Effector memory CD4-positive, alpha-beta T cell (primary cell): ENCODE measurements around the gene EHMT2.
"Not testable (repeated sequence)": the region's sequence is repeated elsewhere in the genome, so short reads cannot be mapped to it uniquely, and the experiment has no call there.

Experiments used
- DNase-seq, 3 donors: peaks; one replicate each; pipeline ENCODE4 v3.0.0-alpha.2; 2020
- H3K27ac ChIP-seq: 2 replicates; pipeline ENCODE4 v1.7.0; 2013; ENCODE audit warnings: mild to moderate bottlenecking, low read length, moderate library complexity; ENCODE audit not compliant: insufficient read depth, poor library complexity, severe bottlenecking
- H3K27me3 ChIP-seq: replicated peaks from 2 replicates; pipeline ENCODE4 v1.7.0; 2013; ENCODE audit warnings: mild to moderate bottlenecking, low read length; ENCODE audit not compliant: insufficient read depth, control insufficient read depth, poor library complexity, severe bottlenecking
- H3K36me3 ChIP-seq: 2 replicates; pipeline ENCODE4 v1.7.0; 2013; ENCODE audit warnings: mild to moderate bottlenecking, low read length, moderate library complexity; ENCODE audit not compliant: control insufficient read depth, insufficient read depth
- H3K4me1 ChIP-seq: 2 replicates; pipeline ENCODE4 v1.7.0; 2013; ENCODE audit warnings: low read length, mild to moderate bottlenecking; ENCODE audit not compliant: control insufficient read depth, insufficient read depth, poor library complexity, severe bottlenecking
- H3K4me3 ChIP-seq: 2 replicates; pipeline ENCODE4 v1.7.0; 2013; ENCODE audit warnings: low read length, low read depth, mild to moderate bottlenecking; ENCODE audit not compliant: insufficient read depth, poor library complexity, severe bottlenecking
- H3K9me3 ChIP-seq: 2 replicates; pipeline ENCODE4 v1.7.0; 2013; ENCODE audit warnings: mild to moderate bottlenecking, low read length, moderate library complexity; ENCODE audit not compliant: control insufficient read depth

Gene EHMT2

DNA sequence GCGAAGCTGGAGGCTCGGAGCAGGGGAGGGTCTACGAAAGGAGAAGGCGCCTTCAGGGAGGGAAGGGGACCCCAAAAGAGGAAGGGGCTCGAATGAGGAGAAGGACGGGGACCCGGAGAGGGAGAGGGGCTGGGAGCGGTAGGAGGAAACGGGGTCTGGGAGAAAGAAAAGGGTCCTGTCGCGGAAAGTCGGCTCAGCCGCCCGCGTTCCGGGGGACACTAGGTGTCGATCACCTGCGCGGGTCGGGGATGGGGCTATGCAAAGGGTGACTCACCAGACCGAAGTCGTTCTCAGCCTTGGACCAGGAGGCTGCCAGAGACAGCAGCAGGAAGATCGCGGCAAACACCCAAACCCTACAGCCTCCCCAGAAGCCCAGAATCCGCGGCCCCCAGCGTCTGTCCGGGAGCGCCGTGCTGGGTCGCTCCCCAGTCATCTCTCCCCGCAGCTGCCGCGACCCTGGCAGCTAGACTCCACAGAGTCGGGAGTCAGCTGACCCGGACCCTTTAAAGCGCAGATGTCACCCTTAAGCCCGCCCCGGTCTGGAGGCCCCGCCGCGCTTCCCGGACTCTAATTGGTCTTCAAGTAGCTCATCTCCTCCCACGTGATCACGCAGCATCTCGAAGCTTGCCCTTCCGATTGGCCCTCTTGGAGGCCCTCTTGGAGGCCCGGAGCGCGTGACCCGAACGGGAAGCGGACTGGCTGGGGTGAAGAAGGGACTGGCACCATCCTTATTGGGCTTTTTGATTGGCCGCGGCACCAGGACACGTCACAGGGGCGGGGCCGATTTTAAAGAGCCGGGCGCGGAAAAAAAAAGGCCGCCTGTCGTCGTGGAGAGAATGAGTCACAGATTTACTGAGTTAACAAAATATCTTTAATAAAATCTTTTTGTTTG is 34.9 kb downstream of the EHMT2 start, which contains the start of gene NEU1:
TSS of gene NEU1 (minus strand) at position 478 of the 892 bp plus-strand sequence. CDS start at position 433, 45 bp downstream.
- H3K27ac ChIP-seq: peak within 1 kb of the TSS; percentile 89
- H3K36me3 ChIP-seq: peaks cover 17% of the 10 kb centered on the region
- no peaks in the 10 kb centered on the region for H3K9me3 ChIP-seq
- peak; percentile 100 for DNase-seq
- H3K4me1 ChIP-seq: peaks cover 16% of the 10 kb centered on the region
- no peaks in the 10 kb centered on the region for H3K27me3 ChIP-seq
- peak within 1 kb of the TSS; percentile 78 for H3K4me3 ChIP-seq

DNA sequence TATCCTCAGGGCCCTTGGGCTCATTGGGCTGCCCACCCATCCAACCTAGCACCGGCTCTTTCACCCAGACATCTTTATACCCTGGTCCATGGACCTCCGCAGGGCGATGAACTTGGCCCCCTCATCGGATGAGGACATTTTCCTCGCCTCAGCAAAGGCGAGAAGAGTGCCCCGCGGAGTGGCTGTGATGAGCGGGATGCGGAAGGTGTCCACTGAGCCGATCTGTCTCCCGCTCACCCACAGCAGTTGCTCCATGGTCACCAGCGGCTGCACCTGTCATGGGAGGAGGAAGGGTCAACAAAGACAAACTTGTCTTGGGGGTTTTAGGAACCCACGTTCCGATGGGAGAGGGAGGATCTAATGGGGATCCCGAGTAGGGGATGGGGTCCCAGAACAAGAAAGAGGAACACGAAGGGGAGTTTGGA is 35.6 kb downstream of the EHMT2 start:
- DNase-seq: no peak
- Histone ChIP-seq H3K4me3 (peak overlapping the region; percentile 78), H3K4me1 (peaks cover 16% of the 10 kb centered on the region), H3K27ac (peak overlapping the region; percentile 89), H3K27me3 (no peaks in the 10 kb centered on the region), H3K36me3 (peaks cover 17% of the 10 kb centered on the region), H3K9me3 (no peaks in the 10 kb centered on the region)

DNA sequence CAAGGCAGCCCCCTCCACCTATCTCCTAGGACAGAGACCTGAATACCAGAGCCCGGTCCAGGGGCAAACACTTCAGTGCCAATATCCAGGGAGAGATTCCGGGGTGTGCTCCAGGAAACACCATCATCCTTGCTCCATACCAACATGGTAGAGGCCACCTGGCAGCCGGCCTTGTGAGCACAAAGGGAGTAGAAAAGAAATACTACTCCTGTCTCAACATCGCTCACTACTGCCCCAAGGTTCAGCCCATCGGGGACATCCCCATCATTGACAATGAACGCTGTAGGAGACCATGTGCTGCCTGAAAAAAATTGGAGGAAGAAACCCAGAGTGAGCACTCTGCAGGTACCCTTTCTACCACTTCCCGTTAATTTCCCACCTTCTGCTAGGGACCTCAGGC is 36.3 kb downstream of the EHMT2 start:
- Histone ChIP-seq H3K9me3 (no peaks in the 10 kb centered on the region), H3K4me3 (no peak overlapping the region), H3K27ac (no peak overlapping the region), H3K4me1 (peaks cover 16% of the 10 kb centered on the region), H3K27me3 (no peaks in the 10 kb centered on the region), H3K36me3 (peaks cover 17% of the 10 kb centered on the region)
- DNase-seq: no peak

DNA sequence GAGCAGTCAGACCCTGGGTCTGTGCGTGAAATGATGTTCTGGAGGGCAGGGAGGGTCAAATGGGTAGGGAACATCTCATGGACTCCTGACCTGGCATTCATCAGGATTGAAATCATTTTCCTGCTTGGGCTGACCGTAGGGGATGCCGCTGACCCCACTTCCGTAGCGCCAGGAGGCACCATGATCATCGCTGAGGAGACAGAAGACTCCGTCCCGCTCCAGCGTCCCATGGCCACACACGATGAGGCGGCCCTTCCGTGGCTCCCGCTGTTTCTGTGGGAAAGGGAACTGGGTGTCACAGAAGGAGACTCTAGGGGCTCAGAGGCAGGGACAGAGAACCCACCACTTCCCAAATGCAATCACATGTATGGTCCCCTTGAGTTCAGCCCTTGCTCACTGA is 37.1 kb downstream of the EHMT2 start:
- Histone ChIP-seq H3K36me3 (peaks cover 17% of the 10 kb centered on the region), H3K27me3 (no peaks in the 10 kb centered on the region), H3K9me3 (no peaks in the 10 kb centered on the region), H3K4me1 (peaks cover 16% of the 10 kb centered on the region), H3K27ac (no peak overlapping the region), H3K4me3 (no peak overlapping the region)
- no peak for DNase-seq

DNA sequence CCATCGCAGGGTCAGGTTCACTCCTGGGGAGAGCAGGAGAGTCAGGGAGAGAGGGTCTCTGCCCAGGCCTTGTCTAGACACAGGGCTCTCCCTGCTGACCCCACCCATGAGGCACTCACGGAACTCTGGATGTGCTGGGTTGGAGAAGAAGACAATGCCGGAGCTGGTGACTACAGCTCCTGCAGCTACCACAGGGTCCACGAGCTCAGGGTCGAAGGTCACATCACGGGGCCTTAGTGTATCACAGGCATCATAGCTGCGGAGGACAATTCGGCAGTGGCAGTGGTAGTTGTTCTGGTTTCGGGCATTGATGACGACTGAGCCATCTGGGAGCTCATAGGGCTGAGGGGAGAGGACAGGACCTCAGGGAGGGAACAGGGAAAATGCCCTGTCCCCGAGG is 37.6 kb downstream of the EHMT2 start:
- DNase-seq: no peak
- no peaks in the 10 kb centered on the region for H3K27me3 ChIP-seq
- peaks cover 16% of the 10 kb centered on the region for H3K4me1 ChIP-seq
- no peaks in the 10 kb centered on the region for H3K9me3 ChIP-seq
- no peak overlapping the region for H3K4me3 ChIP-seq
- peaks cover 17% of the 10 kb centered on the region for H3K36me3 ChIP-seq
- H3K27ac ChIP-seq: no peak overlapping the region

DNA sequence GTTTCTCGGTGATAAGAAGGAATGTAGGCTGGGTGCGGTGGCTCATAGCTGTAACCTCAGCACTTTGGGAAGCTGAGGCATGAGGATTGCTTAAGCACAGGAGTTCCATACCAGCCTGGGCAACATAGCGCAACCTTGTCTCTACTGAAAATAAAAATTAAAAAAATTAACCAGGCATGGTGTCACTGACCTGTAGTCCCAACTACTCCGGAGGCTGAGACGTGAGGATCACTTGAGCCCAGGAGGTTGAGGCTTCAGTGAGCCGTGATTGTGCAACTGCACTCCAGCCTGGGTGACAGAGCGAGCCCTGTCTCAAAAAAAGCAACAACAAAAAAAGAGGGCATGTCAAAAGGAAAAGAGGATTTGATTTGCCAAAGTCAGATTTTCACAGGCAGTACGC is 38.8 kb downstream of the EHMT2 start:
- no peaks in the 10 kb centered on the region for H3K27me3 ChIP-seq
- peaks cover 17% of the 10 kb centered on the region for H3K36me3 ChIP-seq
- H3K27ac ChIP-seq: no peak overlapping the region
- no peak for DNase-seq
- H3K4me3 ChIP-seq: no peak overlapping the region
- no peaks in the 10 kb centered on the region for H3K9me3 ChIP-seq
- peaks cover 10% of the 10 kb centered on the region for H3K4me1 ChIP-seq

DNA sequence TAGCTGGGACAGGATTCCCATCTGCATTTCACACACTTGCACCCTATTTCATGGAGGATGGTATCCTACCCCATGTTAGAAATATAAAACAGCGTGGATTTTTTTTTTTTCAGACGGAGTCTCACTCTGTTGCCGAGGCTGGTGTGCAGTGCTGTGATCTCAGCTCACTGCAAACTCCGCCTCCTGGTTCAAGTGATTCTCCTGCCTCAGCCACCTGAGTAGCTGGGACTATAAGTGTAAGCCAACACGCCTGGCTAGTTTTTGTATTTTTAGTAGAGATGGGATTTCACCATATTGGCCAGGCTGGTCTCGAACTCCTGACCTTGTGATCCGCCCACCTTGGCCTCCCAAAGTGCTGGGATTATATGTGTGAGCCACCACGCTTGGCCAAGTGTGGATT is 39.7 kb downstream of the EHMT2 start:
- not testable (repeated sequence) for H3K27ac ChIP-seq

DNA sequence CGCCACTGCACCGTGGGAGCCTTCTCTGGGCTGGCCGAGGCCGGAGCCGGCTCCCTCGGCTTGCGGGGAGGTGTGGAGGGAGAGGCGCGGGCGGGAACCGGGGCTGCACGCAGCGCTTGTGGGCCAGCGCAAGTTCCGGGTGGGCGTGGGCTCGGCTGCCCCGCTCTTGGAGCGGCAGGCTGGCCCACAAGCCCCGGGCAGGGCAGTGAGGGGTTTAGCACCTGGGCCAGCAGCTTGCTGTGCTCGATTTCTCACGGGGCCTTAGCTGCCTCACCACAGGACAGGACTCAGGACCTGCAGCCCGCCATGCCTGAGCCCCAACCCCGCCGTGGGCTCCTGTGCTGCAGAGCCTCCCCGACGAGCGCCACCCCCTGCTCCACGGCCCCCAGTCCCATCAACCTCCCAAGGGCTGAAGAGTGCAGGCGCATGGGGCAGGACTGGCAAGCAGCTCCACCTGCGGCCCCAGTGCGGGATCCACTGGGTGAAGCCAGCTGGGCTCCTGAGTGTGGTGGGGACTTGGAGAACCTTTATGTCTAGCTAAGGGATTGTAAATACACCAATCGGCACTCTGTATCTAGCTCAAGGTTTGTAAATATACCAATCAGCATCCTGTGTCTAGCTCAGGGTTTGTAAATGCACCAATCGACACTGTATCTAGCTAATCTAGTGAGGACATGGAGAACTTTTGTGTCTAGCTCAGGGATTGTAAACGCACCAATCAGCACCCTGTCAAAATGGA is 45.3 kb downstream of the EHMT2 start:
- not testable (repeated sequence) for H3K9me3 ChIP-seq, DNase-seq, H3K4me3 ChIP-seq, H3K27ac ChIP-seq, H3K27me3 ChIP-seq, H3K36me3 ChIP-seq, H3K4me1 ChIP-seq

More for the DNA sequence above, 39.7 kb downstream of the EHMT2 start:
- H3K9me3 ChIP-seq, H3K27me3 ChIP-seq, DNase-seq, H3K4me3 ChIP-seq, H3K4me1 ChIP-seq: not testable (repeated sequence)
- peaks cover 17% of the 10 kb centered on the region for H3K36me3 ChIP-seq

DNA sequence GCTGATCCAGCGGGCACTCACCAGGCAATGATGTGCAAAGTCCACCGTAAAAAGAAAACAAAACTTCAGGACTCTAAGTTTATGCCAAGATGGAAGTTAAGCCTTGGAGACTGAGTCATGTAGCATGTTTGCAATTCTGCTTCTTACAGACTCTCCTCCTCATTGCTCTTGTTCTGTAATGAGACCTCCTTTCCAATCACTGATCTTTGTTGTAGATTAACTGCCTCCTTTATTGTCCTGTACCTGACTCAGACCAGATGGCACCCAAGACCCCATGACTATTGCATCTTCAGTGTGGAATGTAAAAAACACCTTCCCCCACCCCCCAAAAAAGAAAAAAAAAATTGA is 46.0 kb downstream of the EHMT2 start:
- H3K36me3 ChIP-seq: no peaks in the 10 kb centered on the region

More for the DNA sequence above, 46.0 kb downstream of the EHMT2 start:
- H3K27me3 ChIP-seq: no peaks in the 10 kb centered on the region
- DNase-seq: no peak
- H3K9me3 ChIP-seq: no peaks in the 10 kb centered on the region
- H3K4me3 ChIP-seq: no peak overlapping the region
- no peaks in the 10 kb centered on the region for H3K4me1 ChIP-seq
- no peak overlapping the region for H3K27ac ChIP-seq
